ENCODE measurements around the gene INPP4B. TPM values are rescaled to one million over a fixed set of nuclear protein-coding genes. Genes with fewer than 3 reads are reported as not detected.
A peak's percentile ranks its signal among the peaks of the same experiment; 100 is the strongest.

The INPP4B gene
- total RNA-seq, 1 donor from 2014 or later = 10.9 TPM

DNA sequence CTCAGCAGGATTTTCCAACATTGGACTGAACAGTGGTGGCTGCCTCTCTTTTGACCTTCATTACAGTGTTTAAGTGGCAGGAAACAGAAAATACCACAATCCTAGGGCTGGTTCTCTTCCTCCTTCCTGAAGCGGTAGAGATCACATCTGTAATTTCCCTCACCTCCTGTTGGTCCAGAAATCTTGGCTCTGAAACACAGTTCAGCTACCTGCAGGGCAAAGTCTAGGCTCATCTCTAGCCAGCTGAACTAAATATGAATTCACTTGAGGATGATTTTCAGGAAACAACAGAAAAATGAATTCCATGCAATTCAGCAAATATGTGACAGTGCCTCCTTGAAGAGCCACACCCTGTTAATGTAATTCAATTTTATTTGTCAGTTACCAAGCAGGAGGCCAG, 531.9 kb downstream of the INPP4B start:
- no peaks in the 10 kb centered on the region for H3K27me3 ChIP-seq (ENCODE audit: control insufficient read depth, insufficient read depth, low read length)
- no peak for DNase-seq (ENCODE audit: low read depth)
- no peaks in the 10 kb centered on the region for H3K36me3 ChIP-seq (ENCODE audit: control insufficient read depth, insufficient read depth, low read length)
- no peak overlapping the region for H3K4me3 ChIP-seq (ENCODE audit: low read depth, low read length)
- TF ChIP-seq, protein P1, sequence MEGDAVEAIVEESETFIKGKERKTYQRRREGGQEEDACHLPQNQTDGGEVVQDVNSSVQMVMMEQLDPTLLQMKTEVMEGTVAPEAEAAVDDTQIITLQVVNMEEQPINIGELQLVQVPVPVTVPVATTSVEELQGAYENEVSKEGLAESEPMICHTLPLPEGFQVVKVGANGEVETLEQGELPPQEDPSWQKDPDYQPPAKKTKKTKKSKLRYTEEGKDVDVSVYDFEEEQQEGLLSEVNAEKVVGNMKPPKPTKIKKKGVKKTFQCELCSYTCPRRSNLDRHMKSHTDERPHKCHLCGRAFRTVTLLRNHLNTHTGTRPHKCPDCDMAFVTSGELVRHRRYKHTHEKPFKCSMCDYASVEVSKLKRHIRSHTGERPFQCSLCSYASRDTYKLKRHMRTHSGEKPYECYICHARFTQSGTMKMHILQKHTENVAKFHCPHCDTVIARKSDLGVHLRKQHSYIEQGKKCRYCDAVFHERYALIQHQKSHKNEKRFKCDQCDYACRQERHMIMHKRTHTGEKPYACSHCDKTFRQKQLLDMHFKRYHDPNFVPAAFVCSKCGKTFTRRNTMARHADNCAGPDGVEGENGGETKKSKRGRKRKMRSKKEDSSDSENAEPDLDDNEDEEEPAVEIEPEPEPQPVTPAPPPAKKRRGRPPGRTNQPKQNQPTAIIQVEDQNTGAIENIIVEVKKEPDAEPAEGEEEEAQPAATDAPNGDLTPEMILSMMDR (IDR thresholded peaks at IDR 0.05; ENCODE audit: insufficient read depth, low read length, poor library complexity, severe bottlenecking) = no peak

GRCh38 chr4:142312391-142312790, 533.7 kb downstream of the INPP4B start:
- no peak for DNase-seq (ENCODE audit: low read depth)
- Histone ChIP-seq H3K4me3 (ENCODE audit: low read depth, low read length) (no peak overlapping the region), H3K36me3 (ENCODE audit: control insufficient read depth, insufficient read depth, low read length) (no peaks in the 10 kb centered on the region), H3K27me3 (ENCODE audit: control insufficient read depth, insufficient read depth, low read length) (no peaks in the 10 kb centered on the region)
- TF ChIP-seq, protein P1 (IDR thresholded peaks at IDR 0.05; ENCODE audit: insufficient read depth, low read length, poor library complexity, severe bottlenecking) = no peak

- H3K36me3 ChIP-seq (ENCODE audit: control insufficient read depth, insufficient read depth, low read length) = no peaks in the 10 kb centered on the region
- TF ChIP-seq, protein P1 (IDR thresholded peaks at IDR 0.05; ENCODE audit: insufficient read depth, low read length, poor library complexity, severe bottlenecking) = no peak
- no peak for DNase-seq (ENCODE audit: low read depth)
- H3K4me3 ChIP-seq (ENCODE audit: low read depth, low read length) = no peak overlapping the region
- H3K27me3 ChIP-seq (ENCODE audit: control insufficient read depth, insufficient read depth, low read length) = no peaks in the 10 kb centered on the region
These were observed 534.2 kb downstream of the INPP4B start for GRCh38 chr4:142311916-142312315.

- DNase-seq (ENCODE audit: low read depth) = no peak
- H3K36me3 ChIP-seq (ENCODE audit: control insufficient read depth, insufficient read depth, low read length) = no peaks in the 10 kb centered on the region
These were observed 536.3 kb downstream of the INPP4B start for GRCh38 chr4:142309772-142310171.

DNA sequence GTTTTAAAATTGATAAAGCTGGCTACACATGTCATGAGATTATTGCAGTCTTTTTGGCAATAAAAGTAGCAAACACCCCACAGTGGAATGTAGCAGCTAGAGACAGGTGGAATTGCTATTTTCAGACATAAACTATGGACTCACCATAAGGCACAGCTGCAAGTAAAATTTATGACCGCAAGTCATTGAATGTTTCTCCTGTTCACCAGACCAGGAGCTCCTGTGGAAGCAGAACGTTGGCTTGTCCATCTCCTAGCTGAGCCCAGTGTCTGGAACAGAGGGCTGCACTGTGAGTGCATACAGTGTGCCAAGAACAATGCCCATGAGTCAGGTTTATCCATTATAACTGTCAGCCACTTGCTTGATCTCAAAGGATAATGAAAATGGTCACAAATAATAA, 538.2 kb downstream of the INPP4B start:
- peak; percentile 18 for DNase-seq (ENCODE audit: low read depth)
- TF ChIP-seq, protein P1 (IDR thresholded peaks at IDR 0.05; ENCODE audit: insufficient read depth, low read length, poor library complexity, severe bottlenecking) = no peak
- Histone ChIP-seq H3K4me3 (ENCODE audit: low read depth, low read length) (no peak overlapping the region), H3K27me3 (ENCODE audit: control insufficient read depth, insufficient read depth, low read length) (no peaks in the 10 kb centered on the region), H3K36me3 (ENCODE audit: control insufficient read depth, insufficient read depth, low read length) (no peaks in the 10 kb centered on the region)

More at GRCh38 chr4:142309772-142310171, 536.3 kb downstream of the INPP4B start:
- no peaks in the 10 kb centered on the region for H3K27me3 ChIP-seq (ENCODE audit: control insufficient read depth, insufficient read depth, low read length)
- no peak overlapping the region for H3K4me3 ChIP-seq (ENCODE audit: low read depth, low read length)
- TF ChIP-seq, protein P1 (IDR thresholded peaks at IDR 0.05; ENCODE audit: insufficient read depth, low read length, poor library complexity, severe bottlenecking) = no peak

- Histone ChIP-seq H3K4me3 (ENCODE audit: low read depth, low read length) (no peak overlapping the region), H3K27me3 (ENCODE audit: control insufficient read depth, insufficient read depth, low read length) (no peaks in the 10 kb centered on the region), H3K36me3 (ENCODE audit: control insufficient read depth, insufficient read depth, low read length) (no peaks in the 10 kb centered on the region)
- DNase-seq (ENCODE audit: low read depth) = no peak
- TF ChIP-seq, protein P1 (IDR thresholded peaks at IDR 0.05; ENCODE audit: insufficient read depth, low read length, poor library complexity, severe bottlenecking) = no peak
These were observed 548.8 kb downstream of the INPP4B start for GRCh38 chr4:142297313-142297712.
